ENCODE measurements around the gene HHAT.

The HHAT gene

GRCh38 chr1:210396541-210396940 is 67.8 kb downstream of the HHAT start:
- TF ChIP-seq, protein P1, sequence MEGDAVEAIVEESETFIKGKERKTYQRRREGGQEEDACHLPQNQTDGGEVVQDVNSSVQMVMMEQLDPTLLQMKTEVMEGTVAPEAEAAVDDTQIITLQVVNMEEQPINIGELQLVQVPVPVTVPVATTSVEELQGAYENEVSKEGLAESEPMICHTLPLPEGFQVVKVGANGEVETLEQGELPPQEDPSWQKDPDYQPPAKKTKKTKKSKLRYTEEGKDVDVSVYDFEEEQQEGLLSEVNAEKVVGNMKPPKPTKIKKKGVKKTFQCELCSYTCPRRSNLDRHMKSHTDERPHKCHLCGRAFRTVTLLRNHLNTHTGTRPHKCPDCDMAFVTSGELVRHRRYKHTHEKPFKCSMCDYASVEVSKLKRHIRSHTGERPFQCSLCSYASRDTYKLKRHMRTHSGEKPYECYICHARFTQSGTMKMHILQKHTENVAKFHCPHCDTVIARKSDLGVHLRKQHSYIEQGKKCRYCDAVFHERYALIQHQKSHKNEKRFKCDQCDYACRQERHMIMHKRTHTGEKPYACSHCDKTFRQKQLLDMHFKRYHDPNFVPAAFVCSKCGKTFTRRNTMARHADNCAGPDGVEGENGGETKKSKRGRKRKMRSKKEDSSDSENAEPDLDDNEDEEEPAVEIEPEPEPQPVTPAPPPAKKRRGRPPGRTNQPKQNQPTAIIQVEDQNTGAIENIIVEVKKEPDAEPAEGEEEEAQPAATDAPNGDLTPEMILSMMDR (conservative IDR thresholded peaks at IDR 0.05; ENCODE audit: low read length) = no peak
- TF ChIP-seq EZH2phosphoT487 (IDR thresholded peaks at IDR 0.05; ENCODE audit: borderline replicate concordance) = no peak
- no peaks in the 10 kb centered on the region for H4K20me1 ChIP-seq (ENCODE audit: insufficient read depth, low read length, poor library complexity, severe bottlenecking)
- H3K9ac ChIP-seq (ENCODE audit: low read depth, low read length, poor library complexity, severe bottlenecking) = no peak overlapping the region

GRCh38 chr1:210397252-210397651 is 68.5 kb downstream of the HHAT start:
- Histone ChIP-seq H3K36me3 (ENCODE audit: insufficient read depth, low read length) (no peaks in the 10 kb centered on the region), H3K4me3 (ENCODE audit: low read length, poor library complexity, severe bottlenecking) (no peak overlapping the region), H4K20me1 (ENCODE audit: insufficient read depth, low read length, poor library complexity, severe bottlenecking) (no peaks in the 10 kb centered on the region), H3K9ac (ENCODE audit: low read depth, low read length, poor library complexity, severe bottlenecking) (no peak overlapping the region), H3K27me3 (ENCODE audit: insufficient read depth, low read length, poor library complexity, severe bottlenecking) (no peaks in the 10 kb centered on the region), H2AFZ (ENCODE audit: low read length) (no peak overlapping the region), H3K9me2 (replicated peaks; ENCODE audit: low read depth, low read length) (no peaks in the 10 kb centered on the region), H3F3A (ENCODE audit: low read depth) (no peaks in the 10 kb centered on the region), H3K4me2 (ENCODE audit: low read depth, low read length, poor library complexity, severe bottlenecking) (no peak overlapping the region), H3K9me3 (ENCODE audit: insufficient read depth, low read depth, low read length) (no peaks in the 10 kb centered on the region), H3K4me1 (ENCODE audit: insufficient read depth, low read length, poor library complexity, severe bottlenecking) (peaks cover 4% of the 10 kb centered on the region), H3K79me2 (ENCODE audit: insufficient read depth, low read length) (no peaks in the 10 kb centered on the region)
- no peak for TF ChIP-seq EZH2phosphoT487 (IDR thresholded peaks at IDR 0.05; ENCODE audit: borderline replicate concordance)
- TF ChIP-seq, protein P1 (conservative IDR thresholded peaks at IDR 0.05; ENCODE audit: low read length) = no peak

More at GRCh38 chr1:210396541-210396940, 67.8 kb downstream of the HHAT start:
- H3K9me2 ChIP-seq (replicated peaks; ENCODE audit: low read depth, low read length) = no peaks in the 10 kb centered on the region
- no peaks in the 10 kb centered on the region for H3K9me3 ChIP-seq (ENCODE audit: insufficient read depth, low read depth, low read length)
- no peaks in the 10 kb centered on the region for H3K36me3 ChIP-seq (ENCODE audit: insufficient read depth, low read length)
- H3K4me3 ChIP-seq (ENCODE audit: low read length, poor library complexity, severe bottlenecking) = no peak overlapping the region
- H3K79me2 ChIP-seq (ENCODE audit: insufficient read depth, low read length) = no peaks in the 10 kb centered on the region
- no peak overlapping the region for H2AFZ ChIP-seq (ENCODE audit: low read length)
- H3K4me1 ChIP-seq (ENCODE audit: insufficient read depth, low read length, poor library complexity, severe bottlenecking) = peaks cover 4% of the 10 kb centered on the region
- no peaks in the 10 kb centered on the region for H3K27me3 ChIP-seq (ENCODE audit: insufficient read depth, low read length, poor library complexity, severe bottlenecking)
- H3K4me2 ChIP-seq (ENCODE audit: low read depth, low read length, poor library complexity, severe bottlenecking) = no peak overlapping the region
- H3F3A ChIP-seq (ENCODE audit: low read depth) = no peaks in the 10 kb centered on the region

GRCh38 chr1:210397681-210398080 is 69.0 kb downstream of the HHAT start:
- no peaks in the 10 kb centered on the region for H3K36me3 ChIP-seq (ENCODE audit: insufficient read depth, low read length)

More at GRCh38 chr1:210397681-210398080, 69.0 kb downstream of the HHAT start:
- no peak overlapping the region for H3K9ac ChIP-seq (ENCODE audit: low read depth, low read length, poor library complexity, severe bottlenecking)
- H3K4me1 ChIP-seq (ENCODE audit: insufficient read depth, low read length, poor library complexity, severe bottlenecking) = peaks cover 4% of the 10 kb centered on the region
- H3K9me3 ChIP-seq (ENCODE audit: insufficient read depth, low read depth, low read length) = no peaks in the 10 kb centered on the region
- no peak overlapping the region for H3K4me2 ChIP-seq (ENCODE audit: low read depth, low read length, poor library complexity, severe bottlenecking)
- no peak for TF ChIP-seq EZH2phosphoT487 (IDR thresholded peaks at IDR 0.05; ENCODE audit: borderline replicate concordance)
- TF ChIP-seq, protein P1 (conservative IDR thresholded peaks at IDR 0.05; ENCODE audit: low read length) = no peak
- no peaks in the 10 kb centered on the region for H3F3A ChIP-seq (ENCODE audit: low read depth)
- no peaks in the 10 kb centered on the region for H3K79me2 ChIP-seq (ENCODE audit: insufficient read depth, low read length)
- no peak overlapping the region for H2AFZ ChIP-seq (ENCODE audit: low read length)
- no peaks in the 10 kb centered on the region for H4K20me1 ChIP-seq (ENCODE audit: insufficient read depth, low read length, poor library complexity, severe bottlenecking)
- H3K9me2 ChIP-seq (replicated peaks; ENCODE audit: low read depth, low read length) = no peaks in the 10 kb centered on the region
- H3K4me3 ChIP-seq (ENCODE audit: low read length, poor library complexity, severe bottlenecking) = no peak overlapping the region
- H3K27me3 ChIP-seq (ENCODE audit: insufficient read depth, low read length, poor library complexity, severe bottlenecking) = no peaks in the 10 kb centered on the region

All from Loucy (cell line).